SH-SY5Y (cell line): ENCODE measurements around the gene USH2A.

Experiments
- GATA2 ChIP-seq: IDR thresholded peaks from 2 replicates; pipeline ENCODE4 v1.6.1; 2011; ENCODE audit warnings: mild to moderate bottlenecking, low read depth, low read length
- GATA3 ChIP-seq: IDR thresholded peaks from 2 replicates; pipeline ENCODE4 v1.6.1; 2011; ENCODE audit warnings: low read depth, mild to moderate bottlenecking, low read length, moderate library complexity

GRCh38 chr1:215617979-215618378 is 805.3 kb downstream of the USH2A start:
- no peak for TF ChIP-seq GATA2
- TF ChIP-seq GATA3, result no peak
